ENCODE measurements around the gene TNIK. TPM values are rescaled to one million over a fixed set of nuclear protein-coding genes. Genes with fewer than 3 reads are reported as not detected.
"Not testable (repeated sequence)": the region's sequence is repeated elsewhere in the genome, so short reads cannot be mapped to it uniquely, and the experiment has no call there.

Gene TNIK
- total RNA-seq, 4 donors from 2014 or later: 1.5 to 20.3 (median 7.7) TPM

DNA sequence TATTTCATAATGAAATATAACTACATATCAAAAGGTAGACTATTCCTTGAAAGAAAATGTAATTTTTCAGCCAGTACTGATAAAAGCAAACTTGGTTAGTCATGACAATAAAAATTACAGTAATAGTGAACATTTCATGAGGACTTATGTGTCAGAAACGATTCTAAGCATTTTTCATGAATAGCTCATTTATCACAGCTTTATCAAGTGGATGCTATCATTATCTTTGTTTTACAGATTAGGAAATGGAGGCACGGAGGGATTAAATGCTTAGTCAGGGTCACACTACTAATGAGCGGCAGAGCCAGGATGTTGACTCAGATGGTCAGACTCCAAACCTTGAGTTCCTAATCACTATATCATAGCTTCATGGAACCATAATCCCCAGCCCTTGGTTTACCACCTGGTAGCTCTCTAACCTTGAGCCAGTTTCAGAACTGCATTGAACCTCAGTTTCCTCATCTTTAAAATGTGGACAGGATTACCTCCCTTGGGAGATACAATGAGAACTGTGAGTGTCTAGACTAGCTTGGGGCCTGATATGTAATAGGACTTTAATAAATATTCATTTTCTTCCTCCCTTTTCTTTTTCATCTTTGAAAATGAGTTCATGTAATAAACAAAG, 85.4 kb downstream of the TNIK start:
- Histone ChIP-seq H3K4me1 (no peaks in the 10 kb centered on the region), H3K27me3 (no peaks in the 10 kb centered on the region), H3K36me3 (no peaks in the 10 kb centered on the region), H3K9me3 (no peaks in the 10 kb centered on the region), H3K27ac (no peak overlapping the region), H3K4me3 (no peak overlapping the region)
- intact Hi-C loops (cut with DNase I; ENCODE audit: low total_unique reads): no loop called here
- no peak for TF ChIP-seq POLR2A (IDR thresholded peaks at IDR 0.05)
- DNase-seq: no peak

DNA sequence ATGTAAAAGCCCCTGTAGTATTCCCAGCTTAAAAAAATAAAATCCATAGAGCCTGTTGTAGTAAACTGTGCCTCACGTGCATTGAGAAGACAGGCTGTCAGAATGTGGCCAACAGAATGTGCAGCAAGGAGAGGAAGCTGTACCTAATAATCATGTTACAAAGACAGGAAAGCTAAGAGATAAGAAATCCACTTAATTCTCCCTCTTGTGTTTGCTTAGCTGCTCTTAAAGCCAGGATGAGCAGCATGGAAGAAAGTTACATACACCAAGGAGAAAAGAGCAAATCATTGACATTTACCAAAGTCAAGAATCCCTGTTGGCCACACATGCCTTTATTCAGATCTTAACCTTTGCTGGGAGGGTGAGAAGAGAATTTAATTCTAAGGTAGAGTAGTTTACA, 85.9 kb downstream of the TNIK start:
- Histone ChIP-seq H3K9me3 (no peaks in the 10 kb centered on the region), H3K36me3 (no peaks in the 10 kb centered on the region), H3K27me3 (no peaks in the 10 kb centered on the region), H3K27ac (no peak overlapping the region), H3K4me1 (no peaks in the 10 kb centered on the region), H3K4me3 (no peak overlapping the region)
- TF ChIP-seq, protein P1, sequence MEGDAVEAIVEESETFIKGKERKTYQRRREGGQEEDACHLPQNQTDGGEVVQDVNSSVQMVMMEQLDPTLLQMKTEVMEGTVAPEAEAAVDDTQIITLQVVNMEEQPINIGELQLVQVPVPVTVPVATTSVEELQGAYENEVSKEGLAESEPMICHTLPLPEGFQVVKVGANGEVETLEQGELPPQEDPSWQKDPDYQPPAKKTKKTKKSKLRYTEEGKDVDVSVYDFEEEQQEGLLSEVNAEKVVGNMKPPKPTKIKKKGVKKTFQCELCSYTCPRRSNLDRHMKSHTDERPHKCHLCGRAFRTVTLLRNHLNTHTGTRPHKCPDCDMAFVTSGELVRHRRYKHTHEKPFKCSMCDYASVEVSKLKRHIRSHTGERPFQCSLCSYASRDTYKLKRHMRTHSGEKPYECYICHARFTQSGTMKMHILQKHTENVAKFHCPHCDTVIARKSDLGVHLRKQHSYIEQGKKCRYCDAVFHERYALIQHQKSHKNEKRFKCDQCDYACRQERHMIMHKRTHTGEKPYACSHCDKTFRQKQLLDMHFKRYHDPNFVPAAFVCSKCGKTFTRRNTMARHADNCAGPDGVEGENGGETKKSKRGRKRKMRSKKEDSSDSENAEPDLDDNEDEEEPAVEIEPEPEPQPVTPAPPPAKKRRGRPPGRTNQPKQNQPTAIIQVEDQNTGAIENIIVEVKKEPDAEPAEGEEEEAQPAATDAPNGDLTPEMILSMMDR (IDR thresholded peaks at IDR 0.05): no peak
- no peak for TF ChIP-seq POLR2A (IDR thresholded peaks at IDR 0.05)
- intact Hi-C loops (cut with DNase I; ENCODE audit: low total_unique reads): no loop called here
- no peak for DNase-seq

DNA sequence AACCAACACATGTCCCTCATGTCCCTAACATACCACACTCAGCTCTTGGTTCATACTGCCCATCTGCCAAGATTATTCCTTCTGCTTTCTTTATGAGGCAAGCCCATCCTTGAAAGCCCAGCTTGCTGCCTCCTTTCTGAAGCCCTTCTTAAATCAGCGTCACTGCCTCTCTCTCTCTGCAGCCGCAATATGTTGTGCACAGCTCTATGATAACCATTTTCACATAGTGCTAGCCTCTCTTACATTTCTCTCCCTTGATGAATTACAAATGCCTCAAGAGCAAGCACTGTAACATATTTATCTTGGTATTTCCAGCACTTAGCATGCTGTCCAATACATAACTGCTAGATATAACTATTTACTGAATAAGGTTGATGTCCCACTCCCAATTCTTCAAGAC, 86.5 kb downstream of the TNIK start:
- no peak for DNase-seq
- Histone ChIP-seq H3K27ac (no peak overlapping the region), H3K36me3 (no peaks in the 10 kb centered on the region), H3K4me3 (no peak overlapping the region), H3K9me3 (no peaks in the 10 kb centered on the region), H3K27me3 (no peaks in the 10 kb centered on the region), H3K4me1 (no peaks in the 10 kb centered on the region)
- TF ChIP-seq, protein P1 (IDR thresholded peaks at IDR 0.05): no peak
- no peak for TF ChIP-seq POLR2A (IDR thresholded peaks at IDR 0.05)
- intact Hi-C loops (cut with DNase I; ENCODE audit: low total_unique reads): no loop called here

DNA sequence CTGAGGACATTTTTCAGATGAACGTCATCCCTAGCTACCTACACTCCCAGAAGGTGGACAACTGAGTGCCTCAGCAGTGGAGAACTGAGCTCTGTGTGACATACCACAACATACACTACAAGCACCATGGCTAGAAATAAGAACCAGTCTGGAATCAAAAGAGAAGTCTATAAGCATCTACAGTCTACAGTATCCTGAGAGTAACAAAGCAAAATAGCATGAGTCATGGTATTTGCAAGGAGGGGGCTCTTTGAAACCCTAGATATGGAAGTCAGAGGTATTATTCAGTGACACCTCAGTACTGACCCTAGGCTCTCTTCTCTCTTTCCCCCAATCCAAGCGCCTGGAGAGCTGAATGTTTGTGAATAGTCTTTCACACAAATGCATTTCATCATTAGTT, 87.5 kb downstream of the TNIK start:
- intact Hi-C loops (cut with DNase I; ENCODE audit: low total_unique reads): no loop called here
- no peaks in the 10 kb centered on the region for H3K9me3 ChIP-seq
- no peak for DNase-seq
- H3K27ac ChIP-seq: no peak overlapping the region
- TF ChIP-seq, protein P1 (IDR thresholded peaks at IDR 0.05): no peak
- no peak for TF ChIP-seq POLR2A (IDR thresholded peaks at IDR 0.05)
- H3K4me3 ChIP-seq: no peak overlapping the region
- no peaks in the 10 kb centered on the region for H3K4me1 ChIP-seq
- H3K27me3 ChIP-seq: no peaks in the 10 kb centered on the region
- no peaks in the 10 kb centered on the region for H3K36me3 ChIP-seq

DNA sequence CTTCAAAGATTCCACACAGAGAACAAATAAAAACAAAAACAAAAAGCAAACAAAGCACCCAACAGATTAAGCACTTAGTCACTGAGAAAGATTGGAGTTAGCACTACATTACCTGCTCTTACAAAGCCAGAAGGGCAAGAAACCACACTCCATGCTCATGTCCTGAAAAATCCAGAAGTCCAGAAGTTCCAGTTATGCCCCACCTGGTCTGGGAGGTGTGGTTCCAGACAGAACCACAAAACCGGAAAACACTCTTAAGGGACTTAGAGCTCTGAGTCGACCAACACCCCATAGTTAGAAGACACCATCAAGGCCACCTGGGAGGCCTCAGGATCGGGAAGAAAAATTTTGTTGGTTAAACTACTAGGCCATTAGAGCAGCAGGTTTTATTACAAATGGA, 88.9 kb downstream of the TNIK start:
- TF ChIP-seq, protein P1 (IDR thresholded peaks at IDR 0.05): no peak
- no peak for TF ChIP-seq POLR2A (IDR thresholded peaks at IDR 0.05)
- Histone ChIP-seq H3K27ac (no peak overlapping the region), H3K27me3 (no peaks in the 10 kb centered on the region), H3K36me3 (no peaks in the 10 kb centered on the region), H3K4me1 (no peaks in the 10 kb centered on the region), H3K9me3 (no peaks in the 10 kb centered on the region), H3K4me3 (no peak overlapping the region)
- intact Hi-C loops (cut with DNase I; ENCODE audit: low total_unique reads): no loop called here
- no peak for DNase-seq

DNA sequence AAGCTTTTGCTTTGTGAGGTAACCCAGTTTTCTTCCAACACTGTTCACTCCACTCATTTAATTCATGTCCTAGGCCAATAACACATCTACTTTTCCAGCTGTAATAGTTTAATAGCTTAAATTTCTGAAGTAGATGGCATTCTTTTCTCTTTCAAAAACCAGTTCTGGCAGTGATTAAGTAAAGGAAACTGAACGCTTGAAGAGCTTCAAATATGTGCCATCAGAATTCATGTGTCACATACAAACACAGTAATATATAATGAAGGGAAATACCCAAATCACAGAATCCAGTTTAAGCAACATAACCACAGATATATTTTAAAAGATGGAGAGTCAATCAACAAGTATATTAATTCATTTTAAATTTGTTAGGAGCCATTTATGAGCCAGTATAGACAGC, 91.0 kb downstream of the TNIK start:
- Histone ChIP-seq H3K4me3 (no peak overlapping the region), H3K9me3 (no peaks in the 10 kb centered on the region), H3K27me3 (no peaks in the 10 kb centered on the region), H3K36me3 (no peaks in the 10 kb centered on the region), H3K27ac (no peak overlapping the region), H3K4me1 (no peaks in the 10 kb centered on the region)
- TF ChIP-seq POLR2A (IDR thresholded peaks at IDR 0.05): no peak
- TF ChIP-seq, protein P1 (IDR thresholded peaks at IDR 0.05): no peak
- intact Hi-C loops (cut with DNase I; ENCODE audit: low total_unique reads): no loop called here
- no peak for DNase-seq

DNA sequence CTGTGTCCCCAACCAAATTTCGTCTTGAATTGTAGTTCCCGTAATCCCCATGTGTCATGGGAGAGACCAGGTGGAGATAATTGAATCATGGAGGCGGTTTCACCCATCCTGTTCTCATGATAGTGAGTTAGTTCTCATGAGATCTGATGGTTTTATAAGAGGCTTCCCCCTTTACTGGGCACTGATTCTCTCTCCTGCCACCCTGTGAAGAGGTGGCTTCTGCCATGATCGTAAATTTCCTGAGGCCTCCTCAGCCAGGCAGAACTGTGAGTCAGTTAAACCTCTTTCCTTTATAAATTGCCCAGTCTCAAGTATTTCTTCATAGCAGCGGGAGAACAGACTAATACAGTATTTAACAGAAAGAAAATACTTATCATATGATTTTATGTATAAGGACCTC, 93.5 kb downstream of the TNIK start:
- intact Hi-C loops (cut with DNase I; ENCODE audit: low total_unique reads); H3K4me3 ChIP-seq; H3K4me1 ChIP-seq; H3K27ac ChIP-seq; H3K27me3 ChIP-seq; H3K36me3 ChIP-seq; H3K9me3 ChIP-seq; DNase-seq: not testable (repeated sequence)

Measured in uterus (tissue), 4 donors.